A549 treated with DMSO at 1 μM for 4 hours (cell line): ENCODE results near the gene OR4F15. TPM values are rescaled to one million over a fixed set of nuclear protein-coding genes. Genes with fewer than 3 reads are reported as not detected.

Experiments
- total RNA-seq: library from RNA; stranded (reverse); fragments of 200-300 nt; extraction: Qiagen RNA extraction; gene quantifications from 5 replicates; pipeline ENCODE4 v1.2.3, GENCODE V29; 2022; ENCODE audit warnings: low read depth

OR4F15 gene, protein sequence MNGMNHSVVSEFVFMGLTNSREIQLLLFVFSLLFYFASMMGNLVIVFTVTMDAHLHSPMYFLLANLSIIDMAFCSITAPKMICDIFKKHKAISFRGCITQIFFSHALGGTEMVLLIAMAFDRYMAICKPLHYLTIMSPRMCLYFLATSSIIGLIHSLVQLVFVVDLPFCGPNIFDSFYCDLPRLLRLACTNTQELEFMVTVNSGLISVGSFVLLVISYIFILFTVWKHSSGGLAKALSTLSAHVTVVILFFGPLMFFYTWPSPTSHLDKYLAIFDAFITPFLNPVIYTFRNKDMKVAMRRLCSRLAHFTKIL
- not detected in 5 replicates for total RNA-seq

DNA sequence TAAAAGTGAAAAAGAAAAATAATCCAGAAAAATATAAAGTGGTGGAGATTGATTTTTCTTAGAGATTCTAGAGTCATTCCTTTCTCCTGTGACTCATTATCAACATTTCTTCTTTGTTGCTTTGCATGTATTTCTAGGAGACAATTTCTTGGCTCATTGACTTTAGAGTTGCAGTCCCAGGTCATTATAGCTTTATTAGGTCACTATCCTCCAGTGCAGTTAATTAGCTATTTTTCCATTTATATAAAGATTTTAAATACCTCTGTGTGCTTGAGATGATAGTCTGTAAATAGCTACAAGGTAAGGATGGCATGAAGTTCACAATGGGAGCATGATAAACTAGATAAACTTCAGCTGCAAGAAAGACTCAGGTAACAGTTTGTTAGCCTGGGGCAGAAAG, at the start of gene OR4F15:
TSS of gene OR4F15 (plus strand) at position 301 of the 400 bp plus-strand sequence. CDS start 5,985 bp downstream, outside the sequence.

DNA sequence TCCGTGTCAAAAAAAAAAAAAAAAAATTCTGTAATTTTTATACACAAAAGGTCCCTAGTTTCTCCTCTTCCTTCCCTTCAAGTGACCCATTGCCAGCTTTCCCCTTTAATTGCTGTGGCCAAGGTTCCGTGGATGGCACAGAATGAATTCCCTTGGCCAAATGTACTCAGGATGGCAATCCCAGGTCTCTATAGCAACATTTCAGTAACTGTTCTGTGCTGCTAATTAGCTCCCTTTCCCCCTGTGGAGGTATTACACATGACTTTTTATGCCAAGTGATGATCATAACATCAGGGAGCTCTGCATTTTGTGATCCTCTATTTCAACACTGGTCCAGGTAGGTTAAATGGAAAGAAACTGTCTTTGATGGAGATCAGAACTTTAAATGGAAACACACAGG, 8.8 kb upstream of the OR4F15 start, which contains the start of gene OR4F6:
TSS of gene OR4F6 (plus strand) at position 301 of the 400 bp plus-strand sequence. CDS start 2,211 bp downstream, outside the sequence.

Other genes with a start within 250 kb of the OR4F15 start
- 27.1 to 34.9 TPM (median 33.1 TPM) in 5 replicates for gene TM2D3, start 159.8 kb upstream of the OR4F15 start, total RNA-seq
- gene TARS3, start 87.7 kb upstream of the OR4F15 start, total RNA-seq: 6.6 to 8.5 TPM (median 7.7 TPM) in 5 replicates
- gene OR4F6, start 8.7 kb upstream of the OR4F15 start, total RNA-seq: not detected in 5 replicates